Heart left ventricle (tissue), 16 donors: Measurements from ENCODE around the gene GLI2. TPM values are rescaled to one million over a fixed set of nuclear protein-coding genes. Genes with fewer than 3 reads are reported as not detected.

ENCODE experiments used
- ATAC-seq, 4 donors: fragments of 200-7000 bp; cut with Tn5 transposase; one replicate each; pipeline ENCODE4 v1.9.1; 2020 to 2022; ENCODE audit warnings: moderate library complexity in 4 of 4, mild to moderate bottlenecking in 3 of 4, moderate number of reproducible peaks in 1 of 4
- DNase-seq, 5 donors: peaks; one replicate each; pipeline ENCODE4 v3.0.0-alpha.2; 2020
- H3K27ac ChIP-seq, 12 donors: fragments of 200-600 bp; sonication (generic) in 4 of 12; one replicate each; pipeline versions ENCODE4 v1.5.0 to v1.8.0; 2016 to 2022; ENCODE audit warnings: mild to moderate bottlenecking in 2 of 12
- H3K27me3 ChIP-seq, 9 donors: fragments of 200-600 bp; sonication (generic) in 2 of 9; one replicate each; pipeline versions ENCODE4 v1.5.1 to v1.8.0; 2016 to 2022; ENCODE audit warnings: mild to moderate bottlenecking in 3 of 9
- H3K36me3 ChIP-seq, 9 donors: fragments of 200-600 bp; sonication (generic) in 2 of 9; one replicate each; pipeline versions ENCODE4 v1.5.0 to v1.8.0; 2018 to 2022; ENCODE audit warnings: mild to moderate bottlenecking in 2 of 9
- H3K4me1 ChIP-seq, 12 donors: fragments of 200-600 bp; sonication (generic) in 4 of 12; one replicate each; pipeline versions ENCODE4 v1.5.0 to v1.8.0; 2016 to 2022; ENCODE audit warnings: mild to moderate bottlenecking in 3 of 12
- H3K4me3 ChIP-seq, 12 donors: fragments of 200-600 bp; sonication (generic) in 4 of 12; one replicate each; pipeline versions ENCODE4 v1.5.0 to v1.8.0; 2017 to 2022; ENCODE audit warnings: mild to moderate bottlenecking in 9 of 12, moderate library complexity in 4 of 12
- H3K9me3 ChIP-seq, 12 donors: fragments of 200-600 bp; sonication (generic) in 4 of 12; one replicate each; pipeline versions ENCODE4 v1.5.0 to v1.8.0; 2016 to 2022; ENCODE audit warnings: mild to moderate bottlenecking in 1 of 12
- CTCF ChIP-seq, 12 donors: fragments of 200-600 bp; sonication (generic) in 4 of 12; IDR thresholded peaks; one replicate each; pipeline versions ENCODE4 v1.5.0 to v1.8.0; 2018 to 2022; ENCODE audit warnings: antibody characterized with exemption in 12 of 12, mild to moderate bottlenecking in 5 of 12
- POLR2A ChIP-seq, 2 donors: fragments of 450-650 bp; IDR thresholded peaks; one replicate each; pipeline ENCODE4 v1.6.1; 2017; ENCODE audit warnings: antibody characterized with exemption in 2 of 2, mild to moderate bottlenecking in 2 of 2, moderate library complexity in 2 of 2
- WGBS, 4 donors: extraction: QIAGEN DNeasy Blood & Tissue Kit in 2 of 4; methylation state at CpG; one replicate each; pipeline versions ENCODE4 v1.1.5 to v1.1.7; 2013 to 2018; 5-methylcytosine and 5-hydroxymethylcytosine counted together
- intact Hi-C, 10 donors: fragments of 100-400 bp; cut with DNase I; formaldehyde crosslinking; loops; one replicate each; pipeline versions ENCODE4 v1.11.1 to v1.14.2; 2022
- polyA plus RNA-seq, 2 donors: library from polyadenylated mRNA; stranded (reverse); fragments of 200-250 nt; gene quantifications; one replicate each; pipeline ENCODE4 v1.2.3, GENCODE V29; 2013
- total RNA-seq, 9 donors: library from RNA; depleted of rRNA in 2 of 9; stranded (reverse); fragments of >200 nt in 2 of 9; fragmentation: NEBNext Ultra II Directional in 3 of 9; extraction: Animal tissue kit (Norgen Biotek cat#: 25700) in 3 of 9; gene quantifications; one replicate each; pipeline versions ENCODE4 v1.1.0 to v1.2.4, GENCODE V29; 2016 to 2023
- donor health status: ischemic (EF 13 %, LVEDD 7.1; RV severe dilation, severe dysfunction).
- donor health status: healthy with polysubstance abuse.
- donor health status: DM: no; HTN: yes; CAD: no.
- donor health status: DM: no; HTN: no; CAD: no.
- donor health status: ischemic (EF 25% LVEDD 6.9; RV normal size, moderate dysfunction).
- donor health status: ischemic (EF 25% LVEDD 5.7; RV mildly dilated, moderate dysfunction).
- donor health status: healthy.
- donor health status: DM: yes; HTN: yes; CAD: no.
- donor health status: ischemic (EF 35%, LVEDD 5.7; RV mildly dilated, moderate dysfunction).
- donor health status: nonischemic (EF 11% LVEDD 7.7; RV severe dilation, severe dysfunction).
- donor health status: DM: yes; HTN: yes; CAD: no.
- donor health status: PGD.
- donor health status: ischemic (EF 29% LVEDD 5.4; RV normal size, mild dysfunction).
- donor health status: nonischemic (EF 23%, LVEDD 6.1; RV moderate dilation, normal function).

Gene GLI2
- total and polyA plus RNA-seq, 11 donors = 0.30 to 4.1 (median 1.0) TPM

- peaks cover 0 to 41% (median 5%) of the 10 kb centered on the region in 12 donors for H3K4me1 ChIP-seq
- 63 to 76% (median 73%) methylated on average over 8 of the region's 8 CpGs for WGBS, 4 donors
- TF ChIP-seq POLR2A (IDR thresholded peaks at IDR 0.05) = no peak
- TF ChIP-seq CTCF (IDR thresholded peaks at IDR 0.05) = no peak
- ATAC-seq = no peak
- intact Hi-C loops = loop anchor here in 3 of 10 donors (5.0 to 10.0 kb wide), 5 partner anchors 125 to 335 kb away; no protein-coding TSS in a partner anchor
- peak in 1 of 5 donors; percentile 35 for DNase-seq
- H3K27me3 ChIP-seq = peaks cover 13 to 93% (median 51%) of the 10 kb centered on the region in 9 donors
- no peaks in the 10 kb centered on the region for H3K36me3 ChIP-seq
- no peak overlapping the region for H3K27ac ChIP-seq
- no peak overlapping the region for H3K4me3 ChIP-seq
- no peaks in the 10 kb centered on the region for H3K9me3 ChIP-seq
These were observed 3.9 kb downstream of the GLI2 start for GRCh38 chr2:120739438-120740090.

- peak overlapping the region in 1 of 12 donors; percentile 64 for H3K27ac ChIP-seq
- no peaks in the 10 kb centered on the region for H3K9me3 ChIP-seq
- TF ChIP-seq CTCF (IDR thresholded peaks at IDR 0.05) = no peak
- no peak for TF ChIP-seq POLR2A (IDR thresholded peaks at IDR 0.05)
- no peak for ATAC-seq
- no peak for DNase-seq
- H3K4me3 ChIP-seq = no peak overlapping the region
- peaks cover 0 to 37% (median 5%) of the 10 kb centered on the region in 12 donors for H3K4me1 ChIP-seq
- WGBS, 4 donors = 78 to 83% (median 80%) methylated on average over 8 of the region's 8 CpGs
- H3K27me3 ChIP-seq = peaks cover 13 to 85% (median 44%) of the 10 kb centered on the region in 9 donors
- intact Hi-C loops = no loop called here
- H3K36me3 ChIP-seq = no peaks in the 10 kb centered on the region
These were observed 4.7 kb downstream of the GLI2 start for GRCh38 chr2:120740375-120740764.

DNA sequence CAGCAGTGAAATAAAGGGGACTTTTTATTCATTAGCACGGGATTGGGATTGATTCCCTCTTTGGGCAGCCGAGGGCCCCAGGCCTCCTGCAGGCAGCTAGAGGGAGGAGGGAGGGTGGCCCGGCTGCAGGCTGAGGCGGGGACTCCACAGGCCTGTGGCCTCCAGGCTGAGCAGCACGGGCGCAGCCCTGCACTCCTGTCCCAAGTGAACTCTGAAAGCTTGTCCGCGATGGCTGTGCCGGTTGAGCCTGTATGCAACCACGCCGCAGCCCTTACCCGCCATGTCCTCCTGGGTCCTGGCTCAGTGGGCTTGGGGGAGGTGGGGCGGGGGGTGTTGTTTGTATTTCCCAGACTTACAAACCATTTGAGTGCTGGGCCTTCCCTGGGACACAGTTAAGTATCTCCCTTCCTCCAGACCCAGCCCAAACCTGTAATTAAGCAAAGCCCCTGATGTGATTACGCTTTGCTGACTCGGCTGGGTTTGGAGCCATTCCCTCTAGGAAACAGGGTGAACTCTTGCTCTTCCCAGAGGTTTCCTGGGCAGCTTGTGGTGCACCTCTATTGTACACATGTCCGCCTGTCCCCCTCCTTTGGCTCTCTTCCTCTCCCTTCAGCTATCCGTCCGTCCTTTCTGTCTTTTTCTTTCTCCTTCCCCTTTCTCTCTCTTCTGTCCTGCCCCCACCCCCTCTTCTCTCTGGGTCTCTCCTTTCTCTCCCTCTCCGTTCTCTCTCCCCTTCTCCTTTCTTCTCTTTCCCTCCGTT, 5.3 kb downstream of the GLI2 start:
- WGBS, 4 donors = 56 to 64% (median 59%) methylated on average over 17 to 20 of the region's 20 CpGs
- H3K27ac ChIP-seq = peak overlapping the region in 7 of 12 donors; percentile 4 to 64 (median 16)
- peak overlapping the region in 7 of 12 donors; percentile 18 to 56 (median 49) for H3K4me3 ChIP-seq
- H3K4me1 ChIP-seq = peaks cover 0 to 31% (median 5%) of the 10 kb centered on the region in 12 donors
- no peaks in the 10 kb centered on the region for H3K9me3 ChIP-seq
- no peaks in the 10 kb centered on the region for H3K36me3 ChIP-seq
- H3K27me3 ChIP-seq = peaks cover 13 to 80% (median 38%) of the 10 kb centered on the region in 9 donors
- DNase-seq (no peak), ATAC-seq (peak in 3 of 4 donors; percentile 12 to 47 (median 40))
- intact Hi-C loops = no loop called here
- TF ChIP-seq POLR2A (IDR thresholded peaks at IDR 0.05) (no peak), CTCF (IDR thresholded peaks at IDR 0.05) (no peak)
